Choroid plexus epithelial cell (primary cell): ENCODE data around the gene SMIM22.

Source experiments
- DNase-seq: peaks from one replicate; pipeline ENCODE4 v3.0.0-alpha.2; 2010; ENCODE audit warnings: low read depth
- H3K4me3 ChIP-seq: 2 replicates; pipeline ENCODE4 v1.5.1; 2011; ENCODE audit warnings: low read depth, mild to moderate bottlenecking, control low read depth, low read length, moderate library complexity
- CTCF ChIP-seq: conservative IDR thresholded peaks from 2 replicates; pipeline ENCODE4 v1.5.1; 2011; ENCODE audit warnings: low read depth, mild to moderate bottlenecking, control low read depth, inconsistent platforms, low read length, moderate library complexity

Gene SMIM22

DNA sequence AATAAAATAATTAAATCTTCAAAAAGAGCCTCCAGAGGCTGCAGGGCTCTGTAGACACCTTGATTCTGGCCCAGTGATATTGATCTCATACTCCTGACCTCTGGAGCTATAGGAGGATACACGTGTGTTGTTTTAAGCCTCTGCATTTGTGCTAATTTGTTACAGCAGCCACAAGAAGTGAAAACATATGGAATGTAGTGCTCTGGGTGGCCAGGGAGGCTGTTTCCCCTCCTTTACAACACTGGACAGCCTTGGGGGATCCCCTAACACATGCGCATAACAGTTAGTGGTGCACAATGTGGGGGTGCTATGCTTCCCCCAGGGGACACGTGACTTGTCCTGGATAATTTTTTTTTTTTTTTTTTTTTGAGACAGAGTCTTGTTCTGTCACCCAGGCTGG is 23.5 kb upstream of the SMIM22 start:
- DNase-seq = no peak
- H3K4me3 ChIP-seq = no peak overlapping the region
- TF ChIP-seq CTCF = no peak

DNA sequence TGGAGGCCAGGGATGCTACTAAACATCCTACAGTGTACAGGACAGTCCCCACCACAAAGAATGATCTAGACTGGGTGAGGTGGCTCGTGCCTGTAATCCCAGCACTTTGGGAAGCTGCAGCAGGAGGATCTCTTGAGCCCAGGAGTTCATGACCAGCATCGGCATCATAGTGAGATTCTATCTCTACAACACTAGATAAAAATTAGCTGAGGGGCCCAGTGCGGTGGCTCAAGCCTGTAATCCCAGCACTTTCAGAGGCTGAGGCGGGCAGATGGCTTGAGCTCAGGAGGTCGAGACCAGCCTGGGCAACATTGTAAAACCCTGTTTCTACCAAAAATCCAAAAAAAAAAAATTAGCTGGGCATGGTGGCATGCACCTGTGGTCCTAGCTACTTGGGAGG is 22.8 kb upstream of the SMIM22 start:
- no peak for DNase-seq
- no peak overlapping the region for H3K4me3 ChIP-seq
- no peak for TF ChIP-seq CTCF

- DNase-seq = no peak
- H3K4me3 ChIP-seq = no peak overlapping the region
- TF ChIP-seq CTCF = no peak
These were observed 20.2 kb upstream of the SMIM22 start for GRCh38 chr16:4775005-4775404.

GRCh38 chr16:4776141-4776705 is 18.9 kb upstream of the SMIM22 start:
- no peak for DNase-seq
- no peak for TF ChIP-seq CTCF
- no peak overlapping the region for H3K4me3 ChIP-seq

GRCh38 chr16:4777339-4778049 is 17.7 kb upstream of the SMIM22 start:
- H3K4me3 ChIP-seq = no peak overlapping the region
- no peak for DNase-seq
- TF ChIP-seq CTCF = no peak

- no peak for DNase-seq
- no peak for TF ChIP-seq CTCF
- H3K4me3 ChIP-seq = no peak overlapping the region
These were observed 17.1 kb upstream of the SMIM22 start for GRCh38 chr16:4778050-4778392.

DNA sequence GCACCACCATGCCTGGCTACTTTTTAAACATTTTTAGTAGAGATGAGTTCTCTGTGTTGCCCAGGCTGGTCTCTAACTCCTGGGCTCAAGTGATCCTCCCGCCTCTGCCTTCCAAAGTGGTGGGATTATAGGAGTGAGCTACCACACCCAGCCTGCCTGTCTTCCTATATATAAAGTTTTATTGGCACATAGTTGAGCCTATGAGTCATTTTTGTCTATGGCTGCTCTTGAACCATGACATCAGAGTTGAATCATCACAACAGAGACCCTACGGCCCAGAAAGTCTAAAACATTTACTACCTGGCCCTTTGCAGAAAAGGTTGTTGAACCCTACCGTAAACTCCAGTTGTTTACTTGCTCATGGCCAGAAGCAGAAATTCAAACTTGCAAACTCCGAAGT is 14.9 kb upstream of the SMIM22 start:
- no peak for TF ChIP-seq CTCF
- no peak for DNase-seq
- H3K4me3 ChIP-seq = no peak overlapping the region
